Transverse colon (tissue), 4 donors: ENCODE measurements around the gene FAM149B1. TPM values are rescaled to one million over a fixed set of nuclear protein-coding genes. Genes with fewer than 3 reads are reported as not detected.

Experiments
- DNase-seq: peaks from one replicate; pipeline ENCODE4 v3.0.0-alpha.2; 2019
- H3K27ac ChIP-seq, 4 donors: fragments of 200-600 bp; sonication (generic); 2 replicates each; pipeline ENCODE4 v1.5.1; 2016 to 2018; ENCODE audit warnings: inconsistent platforms in 4 of 4
- H3K27me3 ChIP-seq: fragments of 200-600 bp; sonication (generic); 2 replicates; pipeline ENCODE4 v1.5.1; 2017; ENCODE audit warnings: inconsistent platforms
- H3K36me3 ChIP-seq, 4 donors: fragments of 200-600 bp; sonication (generic); 2 replicates each; pipeline ENCODE4 v1.5.1; 2017 to 2019; ENCODE audit warnings: inconsistent platforms in 4 of 4
- H3K4me1 ChIP-seq, 4 donors: fragments of 200-600 bp; sonication (generic); 2 replicates each; pipeline ENCODE4 v1.5.1; 2017 to 2020; ENCODE audit warnings: inconsistent platforms in 4 of 4
- H3K4me3 ChIP-seq, 4 donors: fragments of 200-600 bp; sonication (generic); 1 replicate in 1 of 4; 2 replicates in 3 of 4; pipeline versions ENCODE4 v1.5.1 to v1.6.1; 2017 to 2019; ENCODE audit warnings: inconsistent platforms in 4 of 4
- H3K9me3 ChIP-seq, 2 donors: fragments of 200-600 bp; sonication (generic); 2 replicates each; pipeline ENCODE4 v1.5.1; 2017 to 2019; ENCODE audit warnings: inconsistent platforms in 2 of 2
- EP300 ChIP-seq: sonication (generic); formaldehyde crosslinking; IDR thresholded peaks from one replicate; pipeline ENCODE4 v1.6.1; 2017; ENCODE audit warnings: antibody characterized with exemption, low read depth
- POLR2A ChIP-seq: fragments of 450-650 bp; IDR thresholded peaks from one replicate; pipeline ENCODE4 v1.6.1; 2016; ENCODE audit warnings: antibody characterized with exemption, mild to moderate bottlenecking, moderate library complexity
- POLR2AphosphoS5 ChIP-seq, 3 donors: sonication (generic); formaldehyde crosslinking; IDR thresholded peaks; one replicate each; pipeline ENCODE4 v1.6.1; 2016; ENCODE audit warnings: antibody characterized with exemption in 3 of 3
- WGBS, 2 donors: methylation state at CpG; one replicate each; pipeline ENCODE4 v1.1.5; 2018; ENCODE audit warnings: low coverage in 1 of 2; 5-methylcytosine and 5-hydroxymethylcytosine counted together
- in situ Hi-C, 4 donors: fragments of 200-750 bp; cut with MboI; loops; one replicate each; pipeline versions ENCODE4 v1.15.0 to v1.15.1; 2017; ENCODE audit warnings: low sequenced_read_pairs in 3 of 4, low pct_ligation_motif_present in 1 of 4, low pct_unique_long_range_greater_than_20kb in 1 of 4
- intact Hi-C: fragments of 100-400 bp; cut with DNase I; formaldehyde crosslinking; loops from one replicate; pipeline ENCODE4 v1.15.1; 2023; ENCODE audit warnings: low total_unique reads
- total RNA-seq, 4 donors: library from RNA; depleted of rRNA; stranded (reverse); fragments of >200 nt; gene quantifications; one replicate each; pipeline ENCODE4 v1.1.0, GENCODE V29; 2016
- TF ChIP-seq, protein P1 (sequence below), 5 experiments: fragments of 200-600 bp in 3 of 5; fragments of 450-650 bp in 2 of 5; sonication (generic) in 3 of 5; IDR thresholded peaks; 1 replicate in 2 of 5; 2 replicates in 3 of 5; pipeline ENCODE4 v1.5.1; 2016 to 2017; ENCODE audit warnings: antibody characterized with exemption in 5 of 5, inconsistent platforms in 3 of 5, mild to moderate bottlenecking in 2 of 5, moderate library complexity in 1 of 5

Gene FAM149B1
- total RNA-seq, 4 donors from 2014 or later = 9.7 to 32.0 (median 17.3) TPM

DNA sequence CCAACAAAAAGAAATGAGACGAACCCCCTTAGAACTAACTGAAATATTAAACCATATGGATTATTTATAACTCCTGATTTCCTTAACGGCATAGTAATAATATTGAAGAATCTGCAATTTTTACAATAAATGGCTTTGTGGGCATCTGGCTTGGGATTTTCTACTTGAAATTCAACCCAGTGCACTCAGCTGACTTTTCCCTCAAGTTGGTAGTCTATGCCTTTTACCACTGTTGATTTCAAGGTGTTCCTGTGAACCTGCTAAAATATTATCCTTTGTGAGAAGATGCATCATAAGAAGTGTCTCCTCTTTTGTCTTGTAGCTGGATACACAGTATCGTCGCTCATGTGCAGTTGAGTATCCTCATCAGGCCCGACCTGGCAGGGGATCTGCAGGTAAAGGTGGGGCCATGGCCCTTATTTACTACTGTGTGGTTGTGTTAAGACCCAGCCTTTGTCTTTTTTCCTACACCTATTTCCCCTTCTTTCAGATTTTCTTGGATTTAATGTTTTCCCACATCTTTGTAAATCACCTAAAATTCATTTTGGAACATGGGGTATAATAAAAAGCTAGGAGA, 71.2 kb downstream of the FAM149B1 start:
- H3K27ac ChIP-seq = no peak overlapping the region
- no peak overlapping the region for H3K4me3 ChIP-seq
- no peaks in the 10 kb centered on the region for H3K4me1 ChIP-seq
- WGBS, 2 donors = 89 to 91% methylated on average over 5 of the region's 5 CpGs
- TF ChIP-seq, protein P1, sequence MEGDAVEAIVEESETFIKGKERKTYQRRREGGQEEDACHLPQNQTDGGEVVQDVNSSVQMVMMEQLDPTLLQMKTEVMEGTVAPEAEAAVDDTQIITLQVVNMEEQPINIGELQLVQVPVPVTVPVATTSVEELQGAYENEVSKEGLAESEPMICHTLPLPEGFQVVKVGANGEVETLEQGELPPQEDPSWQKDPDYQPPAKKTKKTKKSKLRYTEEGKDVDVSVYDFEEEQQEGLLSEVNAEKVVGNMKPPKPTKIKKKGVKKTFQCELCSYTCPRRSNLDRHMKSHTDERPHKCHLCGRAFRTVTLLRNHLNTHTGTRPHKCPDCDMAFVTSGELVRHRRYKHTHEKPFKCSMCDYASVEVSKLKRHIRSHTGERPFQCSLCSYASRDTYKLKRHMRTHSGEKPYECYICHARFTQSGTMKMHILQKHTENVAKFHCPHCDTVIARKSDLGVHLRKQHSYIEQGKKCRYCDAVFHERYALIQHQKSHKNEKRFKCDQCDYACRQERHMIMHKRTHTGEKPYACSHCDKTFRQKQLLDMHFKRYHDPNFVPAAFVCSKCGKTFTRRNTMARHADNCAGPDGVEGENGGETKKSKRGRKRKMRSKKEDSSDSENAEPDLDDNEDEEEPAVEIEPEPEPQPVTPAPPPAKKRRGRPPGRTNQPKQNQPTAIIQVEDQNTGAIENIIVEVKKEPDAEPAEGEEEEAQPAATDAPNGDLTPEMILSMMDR (IDR thresholded peaks at IDR 0.05) = no peak
- no peak for TF ChIP-seq EP300
- no peak for TF ChIP-seq POLR2A
- no peak for TF ChIP-seq POLR2AphosphoS5 (IDR thresholded peaks at IDR 0.05)
- H3K9me3 ChIP-seq = no peaks in the 10 kb centered on the region
- in situ Hi-C loops (no loop called here), intact Hi-C loops (no loop called here)
- H3K36me3 ChIP-seq = peaks cover 0 to 45% (median 9%) of the 10 kb centered on the region in 4 donors
- H3K27me3 ChIP-seq = no peaks in the 10 kb centered on the region
- DNase-seq = no peak

DNA sequence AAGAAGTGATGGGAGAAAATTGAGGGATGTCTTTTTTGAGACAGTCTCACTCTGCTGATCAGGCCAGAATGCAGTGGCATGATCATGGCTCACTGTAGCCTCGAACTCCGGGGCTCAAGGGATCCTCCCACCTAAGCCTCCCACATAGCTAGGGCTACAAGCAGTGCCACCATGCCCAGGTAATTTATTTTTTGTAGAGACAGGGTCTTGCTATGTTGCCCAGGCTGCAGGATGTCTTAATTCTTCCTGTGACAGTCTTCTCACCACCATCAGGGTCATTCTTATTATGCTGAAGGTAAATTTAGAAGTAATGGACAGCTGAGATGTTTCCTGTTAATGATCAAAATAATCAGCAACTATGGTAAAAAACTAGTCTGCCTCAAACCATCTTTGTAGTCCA, 72.0 kb downstream of the FAM149B1 start:
- in situ Hi-C loops (no loop called here), intact Hi-C loops (no loop called here)
- TF ChIP-seq POLR2AphosphoS5 (IDR thresholded peaks at IDR 0.05) (no peak), EP300 (no peak), POLR2A (no peak)
- TF ChIP-seq, protein P1 (IDR thresholded peaks at IDR 0.05) = no peak
- 100% methylated on average over 2 of the region's 2 CpGs for WGBS, 2 donors
- Histone ChIP-seq H3K27me3 (no peaks in the 10 kb centered on the region), H3K27ac (no peak overlapping the region), H3K9me3 (no peaks in the 10 kb centered on the region), H3K36me3 (peaks cover 0 to 45% (median 12%) of the 10 kb centered on the region in 4 donors), H3K4me3 (no peak overlapping the region), H3K4me1 (peaks cover 0 to 5% (median 4%) of the 10 kb centered on the region in 4 donors)
- no peak for DNase-seq

DNA sequence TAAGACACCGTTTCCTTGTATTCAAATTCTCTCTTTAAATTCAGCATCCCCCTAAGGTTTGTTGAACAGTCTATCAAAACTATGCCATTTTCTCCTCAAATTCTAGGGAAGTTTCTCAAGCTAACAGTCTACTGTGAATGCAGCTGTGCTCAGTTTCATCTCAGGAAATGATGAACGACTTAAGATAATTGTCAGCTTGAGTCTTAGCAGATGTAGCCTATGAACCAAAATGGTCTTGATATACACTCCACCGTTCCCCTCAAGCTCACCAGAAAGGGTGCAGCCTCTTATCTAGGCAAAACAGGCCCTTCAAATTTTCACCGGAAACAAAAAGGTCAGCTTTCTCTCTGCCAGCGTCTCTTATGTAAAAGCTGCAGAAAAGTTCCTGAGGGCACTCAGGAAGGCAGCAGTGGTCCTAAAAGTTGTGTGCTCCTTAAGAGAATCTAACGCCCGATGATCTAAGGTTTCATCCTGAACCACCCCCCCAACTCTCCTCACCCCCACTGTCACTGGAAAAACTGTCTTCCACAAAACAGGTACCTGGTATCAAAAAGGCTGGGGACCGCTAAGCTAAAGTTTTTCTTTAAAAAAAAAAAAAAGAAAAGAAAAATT, 77.1 kb downstream of the FAM149B1 start:
- intact Hi-C loops (no loop called here), in situ Hi-C loops (no loop called here)
- WGBS, 2 donors = 55 to 64% methylated on average over 7 to 8 of the region's 8 CpGs
- Histone ChIP-seq H3K4me3 (no peak overlapping the region), H3K9me3 (no peaks in the 10 kb centered on the region), H3K27me3 (no peaks in the 10 kb centered on the region), H3K36me3 (peaks cover 0 to 37% (median 9%) of the 10 kb centered on the region in 4 donors), H3K27ac (peak overlapping the region in 1 of 4 donors; percentile 10), H3K4me1 (peaks cover 0 to 28% (median 20%) of the 10 kb centered on the region in 4 donors)
- TF ChIP-seq EP300 = no peak
- TF ChIP-seq, protein P1 (IDR thresholded peaks at IDR 0.05) = no peak
- no peak for TF ChIP-seq POLR2A
- TF ChIP-seq POLR2AphosphoS5 (IDR thresholded peaks at IDR 0.05) = no peak
- no peak for DNase-seq

DNA sequence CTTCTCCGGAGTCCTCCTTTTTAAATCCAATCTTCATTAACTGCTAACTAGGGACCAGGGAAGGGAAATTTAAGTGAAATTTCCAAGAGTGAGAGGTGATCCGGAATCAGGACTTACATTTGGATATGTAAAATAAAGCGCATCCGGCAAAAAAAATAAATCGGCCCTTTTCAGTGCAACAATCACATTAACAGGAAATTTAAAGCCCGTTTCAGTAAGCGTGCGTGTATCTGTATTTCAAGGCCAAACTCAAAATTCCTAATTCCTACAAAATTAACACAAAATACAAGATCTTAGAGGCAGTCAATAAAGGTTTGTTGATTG, 78.4 kb downstream of the FAM149B1 start:
- no peak for DNase-seq
- TF ChIP-seq POLR2AphosphoS5 (IDR thresholded peaks at IDR 0.05) (no peak), POLR2A (no peak), EP300 (no peak)
- TF ChIP-seq, protein P1 (IDR thresholded peaks at IDR 0.05) = no peak
- in situ Hi-C loops = no loop called here
- intact Hi-C loops = no loop called here
- Histone ChIP-seq H3K4me3 (peak overlapping the region; percentile 57 to 78 (median 64)), H3K9me3 (no peaks in the 10 kb centered on the region), H3K27me3 (no peaks in the 10 kb centered on the region), H3K4me1 (peaks cover 5 to 36% (median 26%) of the 10 kb centered on the region in 4 donors), H3K27ac (peak overlapping the region; percentile 86 to 92 (median 91)), H3K36me3 (peaks cover 0 to 28% (median 7%) of the 10 kb centered on the region in 4 donors)
- WGBS, 2 donors = 3% methylated on average over 8 of the region's 8 CpGs
